ENCODE results near the gene RWDD2A. TPM values are rescaled to one million over a fixed set of nuclear protein-coding genes. Genes with fewer than 3 reads are reported as not detected.

Gene RWDD2A
- total RNA-seq (10 to 100 TPM; 11.0 to 13.2 TPM), polyA plus RNA-seq (ENCODE audit: insufficient read depth, low read depth, low replicate concordance) (18.4 TPM)
- long read RNA-seq, donor 1, transcript RWDD2A-201 (3 exons, 3,744 nt): major isoform, 6 of 6 reads
- long read RNA-seq, donor 1, partial matches to known transcripts: 0 of 6 reads
- long read RNA-seq, donor 1, other reads (novel, unspliced or antisense): 0 of 6 reads
- long read RNA-seq, donor 2, partial matches to known transcripts: 0 of 3 reads
- long read RNA-seq, donor 2, other reads (novel, unspliced or antisense): 0 of 3 reads

DNA sequence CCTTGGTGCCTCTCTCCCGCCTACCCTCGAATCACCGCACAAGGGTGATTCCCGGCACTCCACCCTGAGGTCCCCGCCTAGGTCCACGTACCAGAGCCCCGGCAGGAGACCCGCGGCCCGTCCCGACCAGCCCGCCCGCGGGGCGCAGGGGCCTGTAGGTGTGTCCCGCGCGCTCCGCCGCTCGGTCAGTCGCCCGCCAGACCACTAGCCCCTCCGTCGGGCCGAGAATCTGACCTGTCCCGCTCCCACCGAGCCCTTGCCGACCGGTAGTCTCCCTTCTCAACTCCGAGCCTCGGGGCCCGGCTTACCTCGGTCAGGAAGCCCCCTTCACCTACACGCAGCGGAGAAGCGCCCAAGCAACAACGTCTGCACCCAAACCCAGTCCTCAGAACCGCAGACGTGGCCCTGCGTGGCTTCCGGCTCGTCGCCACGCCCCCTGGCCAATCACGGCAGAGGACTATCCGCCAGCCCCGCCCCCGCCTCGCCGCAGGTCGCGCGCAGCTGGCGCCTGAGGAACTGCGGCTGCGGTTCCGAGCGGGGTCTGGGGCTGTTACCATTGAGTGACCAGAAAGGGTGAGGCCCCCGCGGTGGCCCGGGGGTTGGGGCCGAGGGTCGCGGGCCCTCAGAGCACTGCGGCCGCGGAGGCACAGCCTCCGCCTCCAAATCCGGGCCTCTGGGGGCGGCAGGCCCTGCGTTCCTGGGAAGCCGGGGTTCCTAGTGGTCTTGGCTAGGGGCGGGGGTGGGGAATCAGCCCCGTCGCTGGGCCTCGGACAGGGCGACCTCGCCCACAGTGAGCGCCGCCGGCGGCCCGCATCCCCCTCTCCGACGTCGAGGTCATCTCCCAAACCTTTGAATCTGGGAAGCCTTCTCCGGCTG is at the start of gene RWDD2A, which contains the start of gene PGM3:
RWDD2A (plus strand) TSS at position 487 of the 876 bp plus-strand sequence. CDS start 1,095 bp downstream, outside the sequence.
PGM3 (minus strand) TSS at position 395 of the 876 bp plus-strand sequence. CDS start 2,253 bp downstream, outside the sequence.
- 1 to 2% methylated on average over 37 to 88 of the region's 88 CpGs for WGBS, 2 donors
- H3K27me3 ChIP-seq: no peaks in the 10 kb centered on the region
- H3K27ac ChIP-seq: peak within 1 kb of the TSS; percentile 89 to 95
- H3K9me3 ChIP-seq: no peaks in the 10 kb centered on the region
- no peaks in the 10 kb centered on the region for H3K36me3 ChIP-seq (ENCODE audit: low read depth, missing control alignments)
- peaks cover 13% of the 10 kb centered on the region for H3K4me1 ChIP-seq
- TF ChIP-seq, protein P1, sequence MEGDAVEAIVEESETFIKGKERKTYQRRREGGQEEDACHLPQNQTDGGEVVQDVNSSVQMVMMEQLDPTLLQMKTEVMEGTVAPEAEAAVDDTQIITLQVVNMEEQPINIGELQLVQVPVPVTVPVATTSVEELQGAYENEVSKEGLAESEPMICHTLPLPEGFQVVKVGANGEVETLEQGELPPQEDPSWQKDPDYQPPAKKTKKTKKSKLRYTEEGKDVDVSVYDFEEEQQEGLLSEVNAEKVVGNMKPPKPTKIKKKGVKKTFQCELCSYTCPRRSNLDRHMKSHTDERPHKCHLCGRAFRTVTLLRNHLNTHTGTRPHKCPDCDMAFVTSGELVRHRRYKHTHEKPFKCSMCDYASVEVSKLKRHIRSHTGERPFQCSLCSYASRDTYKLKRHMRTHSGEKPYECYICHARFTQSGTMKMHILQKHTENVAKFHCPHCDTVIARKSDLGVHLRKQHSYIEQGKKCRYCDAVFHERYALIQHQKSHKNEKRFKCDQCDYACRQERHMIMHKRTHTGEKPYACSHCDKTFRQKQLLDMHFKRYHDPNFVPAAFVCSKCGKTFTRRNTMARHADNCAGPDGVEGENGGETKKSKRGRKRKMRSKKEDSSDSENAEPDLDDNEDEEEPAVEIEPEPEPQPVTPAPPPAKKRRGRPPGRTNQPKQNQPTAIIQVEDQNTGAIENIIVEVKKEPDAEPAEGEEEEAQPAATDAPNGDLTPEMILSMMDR (IDR thresholded peaks at IDR 0.05): peak in 1 of 3 experiments; percentile 9
- TF ChIP-seq POLR2A (IDR thresholded peaks at IDR 0.05): peak; percentile 78
- peak; percentile 95 for DNase-seq
- peak within 1 kb of the TSS; percentile 84 to 97 for H3K4me3 ChIP-seq
- intact Hi-C loops (cut with DNase I; ENCODE audit: low total_unique reads): loop anchor here (10.0 kb wide), 1 partner anchor 128 kb away; the partner anchor contains the start of genes DOP1A and UBE3D

DNA sequence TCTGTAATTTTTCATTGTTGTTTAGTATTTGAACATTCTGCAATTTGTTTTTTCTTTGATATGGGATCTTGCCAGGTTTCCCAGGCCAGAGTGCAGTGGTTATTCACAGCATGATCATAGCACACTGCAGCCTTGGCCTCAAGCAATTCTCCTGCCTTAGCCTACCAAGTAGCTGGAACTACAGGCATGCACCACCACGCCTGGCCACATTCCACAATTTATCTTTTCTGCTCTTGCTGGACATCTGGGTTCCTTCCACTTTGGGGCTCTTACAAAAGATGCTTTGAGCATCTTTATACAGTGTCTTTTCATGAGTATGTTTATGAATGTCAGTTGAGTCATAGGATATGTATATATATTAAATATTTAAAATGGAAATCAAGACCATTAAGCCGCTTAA is 42.0 kb upstream of the RWDD2A start:
- 82 to 90% methylated on average over 2 of the region's 2 CpGs for WGBS, 2 donors
- H3K27ac ChIP-seq: no peak overlapping the region
- TF ChIP-seq POLR2A (IDR thresholded peaks at IDR 0.05): no peak
- TF ChIP-seq, protein P1 (IDR thresholded peaks at IDR 0.05): no peak
- no peaks in the 10 kb centered on the region for H3K4me1 ChIP-seq
- H3K36me3 ChIP-seq (ENCODE audit: low read depth, missing control alignments): no peaks in the 10 kb centered on the region
- DNase-seq: no peak
- no peaks in the 10 kb centered on the region for H3K9me3 ChIP-seq
- H3K27me3 ChIP-seq: no peaks in the 10 kb centered on the region
- no peak overlapping the region for H3K4me3 ChIP-seq
- intact Hi-C loops (cut with DNase I; ENCODE audit: low total_unique reads): no loop called here

DNA sequence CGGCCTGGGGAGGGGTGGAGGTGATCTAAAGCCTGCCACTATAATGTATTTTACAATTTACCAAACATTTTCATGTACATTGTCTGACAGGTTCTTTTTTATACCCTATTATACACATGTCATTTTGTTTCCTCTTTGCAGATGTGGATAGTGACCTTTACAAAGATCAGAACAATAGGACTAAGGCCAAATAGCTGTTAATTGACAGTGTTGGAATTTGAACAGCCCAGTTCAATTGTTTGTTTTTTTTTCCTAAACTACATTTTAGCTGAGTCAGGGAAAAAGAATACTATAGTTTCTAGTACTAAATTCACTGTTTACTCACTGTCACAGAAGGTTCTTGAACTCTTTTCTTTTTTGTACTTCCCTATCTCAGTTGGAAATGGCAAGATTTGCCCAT is 40.2 kb upstream of the RWDD2A start:
- Histone ChIP-seq H3K9me3 (no peaks in the 10 kb centered on the region), H3K4me3 (no peak overlapping the region), H3K27me3 (no peaks in the 10 kb centered on the region), H3K4me1 (no peaks in the 10 kb centered on the region), H3K27ac (no peak overlapping the region), H3K36me3 (ENCODE audit: low read depth, missing control alignments) (no peaks in the 10 kb centered on the region)
- no peak for DNase-seq
- no peak for TF ChIP-seq POLR2A (IDR thresholded peaks at IDR 0.05)
- TF ChIP-seq, protein P1 (IDR thresholded peaks at IDR 0.05): no peak
- intact Hi-C loops (cut with DNase I; ENCODE audit: low total_unique reads): no loop called here
- WGBS, 2 donors: 90 to 94% methylated on average over 1 of the region's 1 CpG

DNA sequence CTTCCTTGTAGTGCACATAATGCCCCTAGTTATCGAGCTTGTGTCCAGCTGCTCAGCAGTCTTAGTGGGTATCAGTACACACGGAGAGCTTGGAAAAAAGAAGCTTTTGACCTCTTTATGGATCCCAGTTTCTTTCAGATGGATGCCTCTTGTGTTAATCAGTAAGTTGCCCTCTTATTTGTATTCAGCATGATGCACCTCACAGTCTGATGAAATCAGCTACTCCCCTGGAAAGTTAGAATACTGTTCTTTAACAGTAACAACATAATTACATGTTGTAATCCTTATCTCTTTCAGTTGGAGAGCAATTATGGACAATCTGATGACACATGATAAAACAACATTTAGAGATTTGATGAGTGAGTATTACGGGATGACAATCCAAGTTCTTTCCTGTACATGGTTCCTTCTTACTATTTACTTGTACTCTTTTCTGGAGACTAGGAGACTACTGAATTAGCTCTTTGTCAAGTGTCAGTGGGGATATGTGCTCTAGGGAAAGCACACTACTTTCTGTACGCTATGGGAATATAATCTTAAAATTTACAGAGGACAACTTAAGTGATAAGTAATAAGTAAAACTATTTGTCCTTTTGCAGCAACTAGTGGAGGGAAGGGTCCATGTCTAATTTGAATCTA is 39.2 kb upstream of the RWDD2A start:
- H3K9me3 ChIP-seq: no peaks in the 10 kb centered on the region
- intact Hi-C loops (cut with DNase I; ENCODE audit: low total_unique reads): no loop called here
- H3K4me1 ChIP-seq: no peaks in the 10 kb centered on the region
- no peaks in the 10 kb centered on the region for H3K27me3 ChIP-seq
- no peak overlapping the region for H3K4me3 ChIP-seq
- TF ChIP-seq, protein P1 (IDR thresholded peaks at IDR 0.05): no peak
- TF ChIP-seq POLR2A (IDR thresholded peaks at IDR 0.05): no peak
- WGBS, 2 donors: 70 to 75% methylated on average over 4 of the region's 4 CpGs
- DNase-seq: no peak
- no peaks in the 10 kb centered on the region for H3K36me3 ChIP-seq (ENCODE audit: low read depth, missing control alignments)
- H3K27ac ChIP-seq: no peak overlapping the region

Data from testis (tissue), 5 donors.